GM12874 (cell line): ENCODE measurements around the gene TCF20.

ENCODE experiments used
- CTCF ChIP-seq: IDR thresholded peaks from 2 replicates; pipeline ENCODE4 v1.5.1; 2011; ENCODE audit warnings: low read depth, mild to moderate bottlenecking, control low read depth, low read length, moderate library complexity; ENCODE audit not compliant: insufficient read depth

Gene TCF20

DNA sequence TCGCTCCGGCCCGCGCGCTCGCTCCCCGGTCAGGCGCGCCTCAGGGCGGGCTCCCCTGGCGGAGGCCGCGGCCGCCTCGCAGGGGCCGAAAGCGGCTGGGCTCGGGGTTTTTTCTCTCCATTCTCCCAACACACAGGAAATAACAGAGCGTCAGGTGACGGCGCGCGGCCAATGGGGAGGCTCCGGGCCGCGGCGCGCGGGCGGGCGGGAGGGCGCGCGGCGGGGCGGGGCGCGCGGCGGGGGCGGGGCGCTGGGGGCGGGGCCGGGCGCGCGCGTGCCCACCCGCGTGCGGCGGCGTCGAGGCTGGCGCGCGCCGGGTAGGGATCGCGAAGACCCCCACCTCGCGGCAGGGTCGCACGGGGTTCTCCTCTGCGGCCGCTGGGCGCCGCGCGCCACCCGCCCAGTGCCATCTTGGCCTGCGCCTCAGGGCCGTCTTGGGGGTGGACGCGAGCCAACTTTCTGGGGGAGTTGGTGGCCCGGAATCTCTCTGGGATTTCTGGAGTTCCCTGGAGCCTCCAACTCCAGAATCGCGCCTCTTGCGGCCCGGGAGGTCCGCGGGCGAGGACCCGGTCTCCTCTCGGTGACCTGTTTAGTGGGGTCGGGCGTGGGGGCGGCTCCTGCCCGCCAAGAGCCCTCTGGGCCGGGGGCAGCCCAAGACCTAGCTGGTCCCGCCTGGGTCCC lies at the start of gene TCF20:
TCF20 (minus strand) TSS at position 144 of the 681 bp plus-strand sequence. CDS start 55,348 bp downstream, outside the sequence.
- no peak for TF ChIP-seq CTCF

DNA sequence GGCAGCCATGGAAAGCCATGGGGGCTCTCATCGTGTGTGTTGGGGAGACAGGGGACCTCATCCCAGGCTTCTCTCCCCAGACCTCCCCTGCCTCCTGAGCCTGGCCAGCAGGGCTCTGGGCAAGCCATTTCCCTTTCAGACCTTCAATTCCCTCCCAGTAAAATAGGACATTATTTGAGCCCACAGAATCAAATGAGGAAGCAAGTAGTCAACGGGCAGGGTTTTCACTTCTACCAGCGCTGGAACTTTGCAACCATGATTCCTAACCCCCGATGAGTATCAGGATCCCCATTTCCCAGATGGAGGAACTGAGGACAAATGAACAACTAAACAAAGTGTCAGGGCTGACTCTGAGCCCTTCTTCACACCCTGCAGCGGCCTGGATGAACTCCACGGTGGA lies 48.9 kb upstream of the TCF20 start:
- no peak for TF ChIP-seq CTCF

DNA sequence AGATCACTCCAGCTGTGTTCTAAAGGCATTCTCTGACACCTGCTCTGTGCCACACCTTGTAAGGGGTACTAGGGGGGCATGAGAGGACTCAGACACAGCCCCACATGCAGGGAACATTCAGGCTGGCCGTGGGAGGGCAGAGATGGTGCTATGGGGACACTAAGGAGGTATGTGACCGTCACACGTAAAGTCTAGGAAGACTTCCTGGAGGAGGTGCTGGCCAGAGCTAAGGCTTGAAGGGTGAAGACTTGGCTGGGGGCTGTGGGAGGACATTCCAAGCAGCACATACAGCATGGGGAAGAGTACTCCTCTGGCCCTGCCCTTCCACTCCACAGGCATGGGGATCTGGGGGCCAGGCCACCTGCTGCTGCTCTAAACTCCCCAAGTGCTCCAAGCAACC lies 48.5 kb upstream of the TCF20 start:
- no peak for TF ChIP-seq CTCF

GRCh38 chr22:42317691-42318547 lies 47.5 kb upstream of the TCF20 start:
- TF ChIP-seq CTCF, result no peak

- TF ChIP-seq CTCF, result no peak
Observed at GRCh38 chr22:42317008-42317407, 46.6 kb upstream of the TCF20 start.

DNA sequence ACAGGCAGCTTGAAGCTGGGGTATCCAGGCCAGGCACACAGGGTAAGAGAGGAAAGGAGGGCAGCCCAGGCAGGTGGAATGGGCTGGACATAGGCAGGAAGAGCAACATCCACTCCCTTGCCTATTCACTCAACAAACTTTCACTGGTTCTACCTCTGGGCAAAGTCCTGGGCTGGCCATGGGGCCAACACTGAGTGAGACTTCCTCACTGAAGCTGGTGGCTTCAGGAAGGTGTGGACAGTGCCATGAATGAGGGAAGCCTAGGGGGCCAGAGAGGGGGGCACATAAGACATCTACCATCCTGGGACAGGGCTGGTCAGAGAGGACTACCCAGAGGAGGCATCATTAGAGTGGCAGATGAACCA lies 44.9 kb upstream of the TCF20 start:
- TF ChIP-seq CTCF, result no peak

DNA sequence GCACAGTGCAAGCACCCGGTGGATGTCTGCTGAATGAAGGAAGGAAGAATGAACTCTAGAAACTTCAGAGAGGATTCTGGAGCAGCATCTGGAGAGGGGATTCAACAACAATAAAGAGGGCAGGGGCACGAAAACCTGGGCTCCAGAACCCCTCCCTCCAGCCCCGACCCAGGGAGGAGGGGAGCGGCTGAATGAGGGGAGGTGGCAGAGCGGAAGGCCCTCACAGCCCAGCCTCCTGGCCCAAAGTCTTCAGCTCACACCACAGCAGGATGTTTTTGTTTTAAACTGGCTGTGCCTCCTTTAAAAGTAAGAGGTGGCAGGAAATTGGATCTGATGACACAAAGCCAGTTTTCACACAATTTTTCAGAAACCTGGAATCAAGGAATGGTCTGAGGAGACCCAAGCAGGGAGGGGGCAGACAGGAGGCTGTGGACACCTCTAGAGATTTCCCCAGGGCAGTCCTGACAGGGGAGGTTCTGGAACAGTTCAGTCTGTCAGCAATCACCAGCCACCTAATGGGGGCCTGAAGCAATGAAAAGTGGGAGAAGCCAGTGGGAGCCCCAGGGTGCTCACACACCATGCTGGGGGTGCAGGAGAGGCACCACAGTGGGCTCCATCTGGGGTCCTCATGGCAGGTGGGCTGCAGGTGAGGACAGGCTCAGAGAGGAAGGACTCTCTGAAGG lies 44.4 kb upstream of the TCF20 start:
- TF ChIP-seq CTCF, result no peak
